ENCODE results near the gene CDH20.

The CDH20 gene

DNA sequence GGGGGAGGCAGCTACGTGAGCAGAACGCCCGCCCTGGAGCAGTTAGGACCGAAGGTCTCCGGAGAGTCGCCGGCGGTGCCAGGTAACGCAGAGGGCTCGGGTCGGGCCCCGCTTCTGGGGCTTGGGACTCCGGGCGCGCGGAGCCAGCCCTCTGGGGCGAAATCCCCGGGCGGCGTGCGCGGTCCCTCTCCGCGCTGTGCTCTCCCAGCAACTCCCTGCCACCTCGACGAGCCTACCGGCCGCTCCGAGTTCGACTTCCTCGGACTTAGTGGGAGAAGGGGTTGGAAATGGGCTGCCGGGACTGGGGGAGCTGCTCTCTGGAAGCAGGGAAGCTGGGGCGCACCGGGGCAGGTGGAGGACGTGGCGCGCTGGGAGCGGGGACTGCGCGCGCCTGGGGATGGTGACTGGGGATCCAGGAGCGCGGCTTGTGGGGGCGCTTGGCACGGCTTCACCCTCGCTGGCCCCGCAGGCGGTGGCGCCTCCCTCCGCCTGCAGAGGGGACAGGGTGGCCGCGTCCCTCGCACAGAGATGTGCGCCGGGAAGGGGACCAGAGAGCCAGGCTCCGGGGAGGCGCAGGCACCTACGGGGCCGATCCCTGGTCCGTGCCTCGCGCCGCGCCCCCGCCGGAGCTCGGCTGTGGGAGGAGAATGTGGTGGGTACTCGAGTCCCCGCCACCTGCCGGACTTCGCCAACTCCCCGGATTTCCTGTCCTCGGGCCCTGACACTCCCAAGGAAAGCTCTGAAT, 688 bp downstream of the CDH20 start:
- no peak overlapping the region for H3K27ac Mint-ChIP-seq
- peak overlapping the region in 1 of 2 donors; percentile 40 for H3K4me3 Mint-ChIP-seq
- peaks cover 3% of the 10 kb centered on the region for H3K36me3 Mint-ChIP-seq (ENCODE audit: insufficient read depth)
- DNase-seq (no peak), ATAC-seq (replicated peaks) (no peak)
- H3K27me3 Mint-ChIP-seq = peaks cover 0 to 39% of the 10 kb centered on the region in 2 donors
- H3K4me1 Mint-ChIP-seq (ENCODE audit: low read depth in 2 of 2) = peaks cover 0 to 2% of the 10 kb centered on the region in 2 donors
- H3K9me3 Mint-ChIP-seq = peaks cover 6 to 12% of the 10 kb centered on the region in 2 donors

DNA sequence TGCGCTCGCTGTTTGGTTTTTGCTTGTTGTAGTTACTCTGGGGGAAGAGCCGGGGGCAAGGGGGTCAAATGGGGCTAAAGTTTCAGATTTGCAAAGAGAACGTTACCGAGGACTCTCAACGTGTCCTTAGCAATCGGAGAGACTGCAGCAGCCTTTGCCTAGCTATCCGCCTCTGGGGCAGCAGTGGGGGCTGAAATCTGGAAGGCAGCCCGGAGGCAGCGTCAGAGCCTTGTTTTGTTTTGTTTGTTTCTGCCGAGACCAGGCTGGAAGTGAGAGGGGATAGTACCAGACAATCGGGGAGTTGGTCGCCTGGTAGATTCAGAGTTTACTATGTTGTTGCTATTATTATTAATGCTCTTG, 1.2 kb downstream of the CDH20 start:
- H3K27ac Mint-ChIP-seq = no peak overlapping the region
- H3K4me3 Mint-ChIP-seq = peak overlapping the region in 1 of 2 donors; percentile 40
- ATAC-seq (replicated peaks) (no peak), DNase-seq (no peak)
- H3K36me3 Mint-ChIP-seq (ENCODE audit: insufficient read depth) = peaks cover 3% of the 10 kb centered on the region
- H3K27me3 Mint-ChIP-seq = peaks cover 0 to 39% of the 10 kb centered on the region in 2 donors
- H3K9me3 Mint-ChIP-seq = peaks cover 5 to 8% of the 10 kb centered on the region in 2 donors
- H3K4me1 Mint-ChIP-seq (ENCODE audit: low read depth in 2 of 2) = peaks cover 0 to 2% of the 10 kb centered on the region in 2 donors

DNA sequence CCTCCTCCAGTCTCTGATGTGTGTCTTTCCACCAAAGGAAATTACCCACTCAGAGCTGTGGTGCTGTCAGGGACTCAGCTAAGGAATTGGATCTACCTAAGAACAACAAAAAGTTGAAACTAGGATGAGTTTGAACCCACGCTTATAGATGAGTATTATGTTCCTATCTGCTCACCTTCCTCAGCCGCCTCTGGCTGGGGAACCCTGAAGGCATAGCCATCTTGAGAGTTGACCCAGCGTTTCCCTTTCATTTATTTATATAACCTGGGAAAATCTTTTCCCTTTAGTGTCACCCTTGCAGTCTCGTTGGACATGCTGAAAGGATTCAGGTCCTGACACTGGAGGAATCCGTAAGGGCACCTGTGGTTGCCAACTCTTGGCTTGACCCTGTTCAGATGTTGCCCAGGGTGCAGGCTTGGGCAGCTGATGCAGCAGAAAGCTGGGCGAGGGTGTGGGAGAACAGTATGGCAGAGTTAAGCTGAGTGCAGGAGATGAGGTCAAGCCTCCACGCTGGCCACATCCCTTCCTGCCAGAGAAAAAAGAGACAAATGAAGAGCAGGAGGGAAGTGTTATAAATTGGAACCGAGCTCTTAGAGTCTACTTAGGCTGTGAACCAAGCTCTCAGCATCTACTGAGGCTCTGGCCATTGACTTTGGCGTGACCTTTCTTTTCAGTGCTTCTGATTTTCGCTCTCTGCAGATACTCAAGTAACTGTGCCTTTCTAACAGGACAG, 1.9 kb downstream of the CDH20 start:
- H3K4me3 Mint-ChIP-seq = peak overlapping the region in 1 of 2 donors; percentile 40
- peaks cover 0 to 39% of the 10 kb centered on the region in 2 donors for H3K27me3 Mint-ChIP-seq
- H3K27ac Mint-ChIP-seq = no peak overlapping the region
- peaks cover 0 to 2% of the 10 kb centered on the region in 2 donors for H3K4me1 Mint-ChIP-seq (ENCODE audit: low read depth in 2 of 2)
- peaks cover 3% of the 10 kb centered on the region for H3K36me3 Mint-ChIP-seq (ENCODE audit: insufficient read depth)
- DNase-seq = no peak
- no peak for ATAC-seq (replicated peaks)
- peaks cover 5 to 8% of the 10 kb centered on the region in 2 donors for H3K9me3 Mint-ChIP-seq

DNA sequence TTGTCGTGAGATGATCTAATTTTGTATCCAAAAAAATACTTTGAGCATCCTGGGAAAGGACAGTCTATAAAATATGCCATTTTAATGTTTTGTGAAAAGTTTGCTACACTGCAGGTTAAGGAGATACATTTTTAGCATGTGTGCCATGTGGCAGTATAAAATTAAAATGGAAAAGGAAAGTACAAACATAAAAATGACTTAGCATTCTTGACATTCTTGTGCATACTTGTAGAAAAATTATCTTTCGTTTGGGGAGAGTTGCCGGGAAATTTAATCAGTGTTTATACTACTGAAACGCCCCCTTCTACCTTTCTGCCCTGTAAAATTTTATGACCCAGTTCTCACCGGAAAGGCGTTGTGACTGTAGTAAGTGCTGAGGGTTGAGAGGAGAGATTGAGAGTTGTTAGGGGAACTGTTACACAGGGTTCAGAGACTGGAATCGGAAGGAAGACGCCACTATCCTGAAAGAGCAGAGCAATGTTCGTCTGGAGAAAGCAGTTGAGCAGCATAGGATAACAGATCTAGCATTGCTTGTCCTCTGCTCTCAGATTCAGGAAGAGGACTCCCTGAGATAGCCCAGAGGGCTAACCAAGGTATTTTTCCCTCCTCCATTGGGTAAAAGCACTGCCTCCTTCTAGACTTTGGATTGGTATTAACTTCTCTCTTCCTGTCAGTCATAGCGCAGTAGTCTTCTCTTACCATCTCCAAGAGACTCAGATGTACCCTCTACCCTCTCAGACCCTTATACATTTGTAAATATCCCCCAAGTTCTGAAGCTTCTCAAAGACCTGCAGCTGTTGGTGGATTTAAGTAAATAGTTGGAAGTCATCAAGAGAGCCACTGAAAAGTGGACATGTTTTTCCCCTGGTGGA, 2.7 kb downstream of the CDH20 start:
- no peak for DNase-seq
- H3K27ac Mint-ChIP-seq = no peak overlapping the region
- peaks cover 3% of the 10 kb centered on the region for H3K36me3 Mint-ChIP-seq (ENCODE audit: insufficient read depth)
- peak; percentile 42 for ATAC-seq (replicated peaks)
- peak overlapping the region in 1 of 2 donors; percentile 14 for H3K4me3 Mint-ChIP-seq
- peaks cover 0 to 2% of the 10 kb centered on the region in 2 donors for H3K4me1 Mint-ChIP-seq (ENCODE audit: low read depth in 2 of 2)
- H3K27me3 Mint-ChIP-seq = peaks cover 0 to 39% of the 10 kb centered on the region in 2 donors
- peaks cover 5 to 8% of the 10 kb centered on the region in 2 donors for H3K9me3 Mint-ChIP-seq

DNA sequence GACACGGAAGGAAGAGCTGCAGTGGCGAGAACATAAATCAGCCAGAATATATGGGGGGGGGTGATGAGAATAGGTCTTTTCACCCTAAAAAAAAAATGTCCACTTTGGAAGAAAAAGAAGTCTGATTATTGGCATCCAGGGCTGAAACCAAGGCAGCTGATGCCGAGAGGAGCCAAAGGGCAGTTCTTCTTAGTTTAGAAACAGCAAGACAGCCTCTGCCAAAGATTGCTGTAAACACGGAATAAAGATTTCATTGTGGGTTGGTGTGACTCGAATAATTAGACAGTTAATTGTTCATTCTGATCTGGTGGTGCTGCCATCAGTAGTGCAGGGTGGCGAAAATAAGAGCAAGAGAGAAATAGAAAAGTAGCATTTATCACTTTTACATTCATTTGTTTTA, 3.5 kb downstream of the CDH20 start:
- no peak for ATAC-seq (replicated peaks)
- no peak overlapping the region for H3K4me3 Mint-ChIP-seq
- peaks cover 3% of the 10 kb centered on the region for H3K36me3 Mint-ChIP-seq (ENCODE audit: insufficient read depth)

DNA sequence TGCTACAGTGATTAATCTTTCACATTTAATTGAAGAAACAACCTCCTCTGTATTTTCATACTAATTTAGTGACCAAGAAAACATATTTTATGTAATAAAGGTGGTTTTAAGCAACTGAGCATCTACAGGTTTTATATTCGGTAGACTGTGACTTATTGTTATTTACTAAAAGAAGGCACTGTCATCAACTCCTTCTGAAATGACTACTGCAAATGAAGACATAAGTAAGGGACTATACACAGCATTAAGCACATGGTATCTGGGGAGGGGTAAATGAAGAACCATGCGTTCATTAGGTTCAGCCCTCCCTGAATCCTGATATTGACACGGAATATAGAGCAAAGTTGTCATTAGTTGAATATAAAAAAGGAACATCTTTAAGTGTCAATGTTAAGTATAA, 4.3 kb downstream of the CDH20 start:
- Mint-ChIP-seq H3K9me3 (peaks cover 3 to 13% of the 10 kb centered on the region in 2 donors), H3K4me3 (no peak overlapping the region)

More for the DNA sequence above, 3.5 kb downstream of the CDH20 start:
- DNase-seq = no peak
- Mint-ChIP-seq H3K27me3 (peaks cover 0 to 39% of the 10 kb centered on the region in 2 donors), H3K4me1 (ENCODE audit: low read depth in 2 of 2) (peaks cover 0 to 2% of the 10 kb centered on the region in 2 donors), H3K9me3 (peaks cover 3 to 8% of the 10 kb centered on the region in 2 donors), H3K27ac (no peak overlapping the region)

DNA sequence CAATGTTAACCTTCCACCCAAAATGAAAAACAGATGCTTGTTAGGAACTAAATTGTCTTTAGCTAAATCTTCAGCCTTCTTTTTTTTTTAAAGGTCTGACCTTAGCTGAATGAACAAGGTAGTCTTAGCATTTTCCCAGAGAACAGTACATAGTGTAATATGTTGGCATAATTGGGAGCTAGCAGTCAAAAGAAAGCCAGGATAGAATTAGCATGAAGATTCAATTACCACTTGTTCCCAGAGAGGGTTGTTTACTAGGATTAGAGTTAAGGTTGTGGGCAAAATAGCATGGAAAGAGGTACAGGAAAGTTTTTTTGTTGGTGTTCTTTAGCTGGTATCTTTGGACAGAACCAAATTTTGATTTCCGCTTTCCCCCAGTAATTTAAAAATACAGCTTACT, 6.9 kb downstream of the CDH20 start:
- no peaks in the 10 kb centered on the region for H3K36me3 Mint-ChIP-seq (ENCODE audit: insufficient read depth)
- DNase-seq (no peak), ATAC-seq (replicated peaks) (no peak)
- peaks cover 0 to 2% of the 10 kb centered on the region in 2 donors for H3K4me1 Mint-ChIP-seq (ENCODE audit: low read depth in 2 of 2)
- no peak overlapping the region for H3K27ac Mint-ChIP-seq
- no peak overlapping the region for H3K4me3 Mint-ChIP-seq
- peaks cover 0 to 17% of the 10 kb centered on the region in 2 donors for H3K27me3 Mint-ChIP-seq
- H3K9me3 Mint-ChIP-seq = peaks cover 0 to 13% of the 10 kb centered on the region in 2 donors

More for the DNA sequence above, 4.3 kb downstream of the CDH20 start:
- peaks cover 0 to 2% of the 10 kb centered on the region in 2 donors for H3K4me1 Mint-ChIP-seq (ENCODE audit: low read depth in 2 of 2)
- no peak for ATAC-seq (replicated peaks)
- H3K27ac Mint-ChIP-seq = no peak overlapping the region
- peaks cover 3% of the 10 kb centered on the region for H3K36me3 Mint-ChIP-seq (ENCODE audit: insufficient read depth)
- DNase-seq = no peak
- H3K27me3 Mint-ChIP-seq = peaks cover 0 to 39% of the 10 kb centered on the region in 2 donors

DNA sequence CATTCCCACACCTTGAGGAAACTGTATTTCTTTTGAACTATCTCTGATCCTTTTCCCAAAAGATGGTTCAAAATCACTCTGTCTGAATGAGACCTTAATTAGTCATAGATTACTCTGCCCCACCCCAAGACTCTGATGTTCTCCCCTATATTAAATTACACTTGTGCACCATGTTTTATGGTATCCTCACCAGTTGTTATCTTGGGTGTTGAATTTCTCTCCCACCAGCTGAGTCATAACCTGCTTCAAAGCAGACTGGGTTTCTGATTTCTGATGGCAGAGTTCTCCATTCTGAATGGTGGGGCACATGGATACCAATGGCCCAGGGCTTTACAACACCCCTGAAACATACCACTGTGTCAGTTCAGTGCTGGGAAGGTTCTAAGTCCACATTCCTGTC, 15.0 kb downstream of the CDH20 start:
- ATAC-seq (replicated peaks) = no peak
- DNase-seq = no peak
- Mint-ChIP-seq H3K4me1 (ENCODE audit: low read depth in 2 of 2) (no peaks in the 10 kb centered on the region), H3K27me3 (no peaks in the 10 kb centered on the region), H3K4me3 (no peak overlapping the region), H3K36me3 (ENCODE audit: insufficient read depth) (no peaks in the 10 kb centered on the region), H3K9me3 (peaks cover 0 to 4% of the 10 kb centered on the region in 2 donors), H3K27ac (no peak overlapping the region)

DNA sequence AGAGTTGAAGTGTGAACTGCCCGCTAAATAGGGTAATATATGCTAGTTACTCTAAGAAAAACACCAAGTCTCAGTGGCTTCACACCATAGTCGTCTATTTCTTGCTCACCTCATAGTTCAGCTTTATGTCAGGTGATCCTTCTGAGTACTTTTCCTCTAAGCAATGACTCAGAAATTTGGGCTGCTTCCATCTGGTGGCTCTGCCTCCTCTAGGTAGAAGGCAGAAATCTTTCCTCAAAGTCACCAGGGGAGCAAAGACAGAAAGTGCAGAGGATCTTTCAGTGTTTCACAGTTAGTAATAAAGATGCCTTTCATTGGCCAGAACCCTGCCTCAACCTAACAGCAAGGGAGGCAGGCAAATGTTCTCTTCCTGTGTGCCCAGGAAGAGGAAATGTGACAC, 17.3 kb downstream of the CDH20 start:
- DNase-seq (no peak), ATAC-seq (replicated peaks) (no peak)
- H3K27me3 Mint-ChIP-seq = no peaks in the 10 kb centered on the region
- H3K9me3 Mint-ChIP-seq = peaks cover 0 to 7% of the 10 kb centered on the region in 2 donors
- no peak overlapping the region for H3K4me3 Mint-ChIP-seq
- H3K36me3 Mint-ChIP-seq (ENCODE audit: insufficient read depth) = no peaks in the 10 kb centered on the region
- no peaks in the 10 kb centered on the region for H3K4me1 Mint-ChIP-seq (ENCODE audit: low read depth in 2 of 2)
- H3K27ac Mint-ChIP-seq = no peak overlapping the region

DNA sequence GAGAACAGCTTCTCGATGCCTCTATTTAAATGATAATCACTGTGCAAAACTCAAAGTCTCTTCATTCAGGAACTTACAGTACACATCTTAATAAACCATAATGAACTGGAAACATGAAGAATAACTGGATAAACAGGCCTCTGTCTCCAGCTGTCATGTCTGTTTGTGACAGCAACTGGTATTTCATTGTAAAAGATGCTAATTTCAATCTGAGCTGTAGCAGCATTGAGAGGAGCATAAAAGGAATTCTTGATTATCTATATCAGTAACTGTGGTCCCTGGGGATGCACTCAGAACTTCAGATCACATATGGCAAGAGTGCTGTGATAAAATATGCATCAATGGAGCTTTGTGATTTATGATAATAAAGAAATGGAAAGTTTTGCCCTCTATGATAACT, 18.8 kb downstream of the CDH20 start:
- H3K36me3 Mint-ChIP-seq (ENCODE audit: insufficient read depth) = no peaks in the 10 kb centered on the region
- H3K9me3 Mint-ChIP-seq = peaks cover 0 to 9% of the 10 kb centered on the region in 2 donors
- H3K4me3 Mint-ChIP-seq = no peak overlapping the region
- H3K27me3 Mint-ChIP-seq = no peaks in the 10 kb centered on the region
- H3K4me1 Mint-ChIP-seq (ENCODE audit: low read depth in 2 of 2) = no peaks in the 10 kb centered on the region
- ATAC-seq (replicated peaks) (no peak), DNase-seq (no peak)
- no peak overlapping the region for H3K27ac Mint-ChIP-seq

DNA sequence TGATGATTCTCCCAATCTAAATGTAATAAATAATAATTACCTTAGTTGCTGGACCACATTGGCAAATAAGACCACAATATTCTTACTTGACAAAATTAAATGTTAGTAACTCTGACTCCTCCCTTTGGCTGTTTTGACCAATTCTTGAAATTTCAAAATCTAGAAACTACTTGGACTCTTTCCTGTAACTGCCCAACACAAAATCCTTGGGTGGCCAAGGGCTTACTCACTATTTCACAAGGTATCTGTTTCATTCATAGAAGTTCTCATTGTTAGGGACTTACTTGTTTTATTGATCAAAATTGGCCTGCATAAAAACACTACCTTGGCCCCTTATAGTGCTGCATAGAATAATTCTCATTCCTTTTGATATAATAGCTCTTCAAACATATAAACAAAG, 19.4 kb downstream of the CDH20 start:
- H3K9me3 Mint-ChIP-seq = peaks cover 2 to 9% of the 10 kb centered on the region in 2 donors
- ATAC-seq (replicated peaks) = no peak
- no peak overlapping the region for H3K27ac Mint-ChIP-seq
- no peak for DNase-seq
- H3K4me3 Mint-ChIP-seq = no peak overlapping the region
- no peaks in the 10 kb centered on the region for H3K4me1 Mint-ChIP-seq (ENCODE audit: low read depth in 2 of 2)
- H3K27me3 Mint-ChIP-seq = no peaks in the 10 kb centered on the region
- H3K36me3 Mint-ChIP-seq (ENCODE audit: insufficient read depth) = no peaks in the 10 kb centered on the region

DNA sequence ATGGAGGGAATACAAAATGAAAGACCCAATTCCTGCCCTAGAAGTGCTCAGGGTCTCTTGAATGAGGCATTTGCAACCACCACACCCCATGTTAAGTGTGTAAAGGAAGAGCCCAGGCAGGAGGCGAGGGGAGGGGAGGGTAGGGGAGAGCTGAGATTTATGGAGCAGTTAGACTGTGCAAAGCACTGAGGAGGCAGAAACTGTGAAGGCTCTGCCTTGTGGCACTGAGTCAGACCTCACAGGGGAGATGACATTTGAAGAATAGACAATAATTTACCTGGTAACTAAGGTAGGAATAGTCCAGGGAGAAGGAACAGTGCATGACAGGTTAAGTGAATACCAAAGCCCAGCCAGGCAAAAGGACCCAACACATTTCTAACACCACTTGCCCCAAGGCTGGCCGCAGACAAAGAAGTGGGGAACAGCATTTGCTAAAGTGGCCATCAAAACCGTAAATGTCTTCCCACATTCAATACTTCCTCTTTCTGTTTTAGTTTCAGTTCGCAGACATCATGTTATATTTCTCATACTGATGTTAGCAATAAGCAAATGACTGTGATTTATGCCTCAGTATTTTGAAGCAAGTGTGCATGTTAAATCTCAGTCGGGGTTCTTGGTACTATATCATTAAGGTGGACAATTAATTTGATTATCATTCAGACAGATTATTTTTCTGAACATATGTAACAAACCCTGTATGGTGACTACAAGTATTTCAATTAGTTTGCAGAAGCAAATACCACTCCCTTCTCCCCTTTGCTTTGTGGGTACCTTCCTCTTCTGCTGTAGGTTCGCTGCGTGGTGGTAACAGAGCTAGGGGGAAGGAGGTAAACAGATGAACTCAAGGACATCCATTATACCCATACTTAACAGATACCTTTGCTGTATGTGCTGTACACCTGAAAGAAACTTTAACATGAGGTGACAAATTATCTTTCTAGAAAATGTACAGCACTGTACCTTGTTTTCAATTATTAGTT, 27.5 kb downstream of the CDH20 start:
- H3K4me1 Mint-ChIP-seq (ENCODE audit: low read depth in 2 of 2) = no peaks in the 10 kb centered on the region
- H3K36me3 Mint-ChIP-seq (ENCODE audit: insufficient read depth) = peaks cover 3% of the 10 kb centered on the region
- H3K27ac Mint-ChIP-seq = no peak overlapping the region
- no peaks in the 10 kb centered on the region for H3K27me3 Mint-ChIP-seq
- ATAC-seq (replicated peaks) (no peak), DNase-seq (no peak)
- H3K9me3 Mint-ChIP-seq = peaks cover 4 to 8% of the 10 kb centered on the region in 2 donors
- no peak overlapping the region for H3K4me3 Mint-ChIP-seq

All from effector memory CD8-positive, alpha-beta T cell (primary cell).